ELR (cell line): ENCODE measurements around the gene SNRPD2.
A peak's percentile ranks its signal among the peaks of the same experiment; 100 is the strongest.
"Not testable (repeated sequence)": the region's sequence is repeated elsewhere in the genome, so short reads cannot be mapped to it uniquely, and the experiment has no call there.

Experiments used
- DNase-seq: peaks from one replicate; pipeline ENCODE4 v3.0.0-alpha.2; 2015; ENCODE audit warnings: low read depth

The SNRPD2 gene

GRCh38 chr19:45691516-45692186, at the start of gene SNRPD2:
Gene SNRPD2 (minus strand): TSS chr19:45691953. CDS start chr19:45691888, 65 bp downstream.
- peak; percentile 96 for DNase-seq

- peak; percentile 20 for DNase-seq
These were observed 48.0 kb upstream of the SNRPD2 start for GRCh38 chr19:45739498-45740439.

- DNase-seq, result no peak
These were observed 41.5 kb upstream of the SNRPD2 start, which contains the start of gene MEIOSIN for GRCh38 chr19:45733160-45733810. Gene MEIOSIN (plus strand): TSS chr19:45733439. CDS start chr19:45735377, 1,938 bp downstream.

GRCh38 chr19:45730368-45731288, 38.9 kb upstream of the SNRPD2 start, which contains the start of gene FBXO46:
Gene FBXO46 (minus strand): TSS chr19:45730896. CDS start chr19:45713495, 17,401 bp downstream.
- DNase-seq, result peak; percentile 98

GRCh38 chr19:45729800-45730290, 38.1 kb upstream of the SNRPD2 start:
- DNase-seq, result no peak

- DNase-seq, result not testable (repeated sequence)
These were observed 36.9 kb upstream of the SNRPD2 start for GRCh38 chr19:45728683-45729082.

- not testable (repeated sequence) for DNase-seq
These were observed 28.3 kb upstream of the SNRPD2 start for GRCh38 chr19:45720065-45720464.

GRCh38 chr19:45717983-45718650, 26.4 kb upstream of the SNRPD2 start:
- DNase-seq, result peak; percentile 19

GRCh38 chr19:45717131-45717982, 25.6 kb upstream of the SNRPD2 start:
- peak; percentile 98 for DNase-seq

GRCh38 chr19:45716359-45717130, 24.8 kb upstream of the SNRPD2 start:
- peak; percentile 21 for DNase-seq

- DNase-seq, result no peak
These were observed 23.4 kb upstream of the SNRPD2 start for GRCh38 chr19:45715139-45715538.

GRCh38 chr19:45713141-45713540, 21.4 kb upstream of the SNRPD2 start:
- no peak for DNase-seq

GRCh38 chr19:45712699-45713067, 20.9 kb upstream of the SNRPD2 start:
- no peak for DNase-seq

- no peak for DNase-seq
These were observed 20.3 kb upstream of the SNRPD2 start for GRCh38 chr19:45711851-45712698.

GRCh38 chr19:45710356-45711130, 18.8 kb upstream of the SNRPD2 start:
- no peak for DNase-seq

- no peak for DNase-seq
These were observed 14.1 kb upstream of the SNRPD2 start for GRCh38 chr19:45705710-45706415.
